Upper lobe of left lung (tissue), 6 donors: ENCODE measurements around the gene JAKMIP2. TPM values are rescaled to one million over a fixed set of nuclear protein-coding genes. Genes with fewer than 3 reads are reported as not detected.
"Not testable (repeated sequence)": the region's sequence is repeated elsewhere in the genome, so short reads cannot be mapped to it uniquely, and the experiment has no call there.

Experiments
- ATAC-seq, 2 donors: fragments of 200-7000 bp; cut with Tn5 transposase; one replicate each; pipeline ENCODE4 v1.9.1; 2022; ENCODE audit warnings: mild to moderate bottlenecking in 2 of 2, moderate library complexity in 2 of 2; ENCODE audit not compliant: low FRiP score in 2 of 2
- DNase-seq, 2 donors: peaks; one replicate each; pipeline ENCODE4 v3.0.0-alpha.2; 2019 to 2020
- H3K27ac ChIP-seq, 4 donors: fragments of 200-600 bp; sonication (generic); one replicate each; pipeline ENCODE4 v1.5.1; 2016 to 2019
- H3K27me3 ChIP-seq, 4 donors: fragments of 200-600 bp; sonication (generic); one replicate each; pipeline ENCODE4 v1.5.1; 2017 to 2019
- H3K36me3 ChIP-seq, 4 donors: fragments of 200-600 bp; sonication (generic); one replicate each; pipeline ENCODE4 v1.5.1; 2016 to 2019
- H3K4me1 ChIP-seq, 4 donors: fragments of 200-600 bp; sonication (generic); one replicate each; pipeline ENCODE4 v1.5.1; 2018 to 2019
- H3K4me3 ChIP-seq, 4 donors: fragments of 200-600 bp; sonication (generic); one replicate each; pipeline ENCODE4 v1.5.1; 2017 to 2019; ENCODE audit warnings: mild to moderate bottlenecking in 2 of 4, moderate library complexity in 1 of 4
- H3K9me3 ChIP-seq, 4 donors: fragments of 200-600 bp; sonication (generic); one replicate each; pipeline ENCODE4 v1.5.1; 2018 to 2019
- EP300 ChIP-seq, 4 donors: sonication (generic); formaldehyde crosslinking; IDR thresholded peaks; one replicate each; pipeline ENCODE4 v1.5.1; 2017; ENCODE audit warnings: antibody characterized with exemption in 4 of 4, control low read depth in 2 of 4
- POLR2A ChIP-seq, 4 donors: fragments of 450-650 bp; IDR thresholded peaks; one replicate each; pipeline ENCODE4 v1.5.1; 2016 to 2017; ENCODE audit warnings: antibody characterized with exemption in 4 of 4, mild to moderate bottlenecking in 2 of 4
- POLR2AphosphoS5 ChIP-seq, 2 donors: sonication (generic); formaldehyde crosslinking; IDR thresholded peaks; one replicate each; pipeline ENCODE4 v1.5.1; 2017; ENCODE audit warnings: antibody characterized with exemption in 2 of 2
- WGBS, 2 donors: methylation state at CpG; one replicate each; pipeline ENCODE4 v1.1.5; 2017 to 2018; 5-methylcytosine and 5-hydroxymethylcytosine counted together
- total RNA-seq, 6 donors: library from RNA; depleted of rRNA in 4 of 6; stranded (reverse); fragments of >200 nt in 4 of 6; gene quantifications; one replicate each; pipeline versions ENCODE4 v1.1.0 to v1.2.1, GENCODE V29; 2016 to 2021
- TF ChIP-seq, protein P1 (sequence below), 6 experiments: fragments of 450-650 bp in 4 of 6; fragments of 200-600 bp in 2 of 6; sonication (generic) in 2 of 6; IDR thresholded peaks; one replicate each; pipeline ENCODE4 v1.5.1; 2016 to 2019; ENCODE audit warnings: antibody characterized with exemption in 6 of 6
- donor health status: DM: no; HTN: no; CAD: no; lungs with moderate emphysema.
- donor health status: DM: no; HTN: yes; CAD: no; lungs with severe emphysema.

The JAKMIP2 gene
- total RNA-seq, 6 donors from 2014 or later = 0.91 to 8.4 (median 6.0) TPM

DNA sequence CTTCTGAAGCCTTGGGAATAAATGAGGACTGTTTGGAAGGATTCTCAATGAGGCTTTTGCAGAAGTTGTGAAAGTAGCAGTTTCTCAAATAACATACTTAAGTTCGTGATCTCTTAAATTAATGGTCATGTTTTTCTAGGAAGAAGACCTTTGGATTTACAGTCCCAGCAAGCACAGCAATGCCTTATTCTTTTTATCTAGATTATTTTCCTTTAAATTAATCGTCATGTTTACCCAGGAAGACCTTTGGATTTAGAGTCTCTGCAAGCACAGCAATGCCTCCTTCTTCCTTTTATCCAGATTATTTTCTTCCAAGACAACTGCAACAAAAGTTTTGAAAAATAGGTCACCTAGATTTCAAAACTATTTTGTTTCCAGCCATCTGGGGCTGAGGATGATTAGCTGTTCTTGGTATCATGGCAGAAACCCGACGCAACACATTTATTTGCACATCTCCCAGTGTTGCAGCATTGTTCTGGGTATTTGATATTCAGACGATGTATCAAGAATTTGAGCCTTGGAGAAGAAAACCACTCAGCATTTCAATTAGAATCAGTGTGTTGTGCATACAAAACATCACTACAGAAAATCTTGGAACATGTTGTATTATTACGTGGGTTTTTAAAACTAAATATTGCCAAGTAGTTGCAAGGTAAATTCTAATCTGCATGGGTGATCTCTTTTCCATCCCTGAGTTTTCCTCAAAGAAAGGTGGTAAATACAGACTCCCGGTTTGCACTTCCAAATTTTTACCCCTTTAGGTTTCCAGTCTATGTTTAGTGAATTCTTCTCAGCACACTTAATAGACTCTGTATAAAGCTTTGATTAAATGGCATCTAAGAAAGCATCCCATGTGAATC, 50.9 kb downstream of the JAKMIP2 start:
- Histone ChIP-seq H3K27ac (no peak overlapping the region), H3K36me3 (no peaks in the 10 kb centered on the region), H3K4me3 (no peak overlapping the region), H3K9me3 (no peaks in the 10 kb centered on the region), H3K4me1 (no peaks in the 10 kb centered on the region), H3K27me3 (no peaks in the 10 kb centered on the region)
- 74 to 78% methylated on average over 7 of the region's 7 CpGs for WGBS, 2 donors
- no peak for ATAC-seq
- no peak for TF ChIP-seq POLR2AphosphoS5 (IDR thresholded peaks at IDR 0.05)
- TF ChIP-seq POLR2A (IDR thresholded peaks at IDR 0.05) = no peak
- no peak for TF ChIP-seq EP300 (IDR thresholded peaks at IDR 0.05)
- TF ChIP-seq, protein P1, sequence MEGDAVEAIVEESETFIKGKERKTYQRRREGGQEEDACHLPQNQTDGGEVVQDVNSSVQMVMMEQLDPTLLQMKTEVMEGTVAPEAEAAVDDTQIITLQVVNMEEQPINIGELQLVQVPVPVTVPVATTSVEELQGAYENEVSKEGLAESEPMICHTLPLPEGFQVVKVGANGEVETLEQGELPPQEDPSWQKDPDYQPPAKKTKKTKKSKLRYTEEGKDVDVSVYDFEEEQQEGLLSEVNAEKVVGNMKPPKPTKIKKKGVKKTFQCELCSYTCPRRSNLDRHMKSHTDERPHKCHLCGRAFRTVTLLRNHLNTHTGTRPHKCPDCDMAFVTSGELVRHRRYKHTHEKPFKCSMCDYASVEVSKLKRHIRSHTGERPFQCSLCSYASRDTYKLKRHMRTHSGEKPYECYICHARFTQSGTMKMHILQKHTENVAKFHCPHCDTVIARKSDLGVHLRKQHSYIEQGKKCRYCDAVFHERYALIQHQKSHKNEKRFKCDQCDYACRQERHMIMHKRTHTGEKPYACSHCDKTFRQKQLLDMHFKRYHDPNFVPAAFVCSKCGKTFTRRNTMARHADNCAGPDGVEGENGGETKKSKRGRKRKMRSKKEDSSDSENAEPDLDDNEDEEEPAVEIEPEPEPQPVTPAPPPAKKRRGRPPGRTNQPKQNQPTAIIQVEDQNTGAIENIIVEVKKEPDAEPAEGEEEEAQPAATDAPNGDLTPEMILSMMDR (IDR thresholded peaks at IDR 0.05) = no peak
- no peak for DNase-seq

- Histone ChIP-seq H3K4me1 (no peaks in the 10 kb centered on the region), H3K27me3 (no peaks in the 10 kb centered on the region), H3K9me3 (no peaks in the 10 kb centered on the region), H3K27ac (no peak overlapping the region), H3K4me3 (no peak overlapping the region), H3K36me3 (no peaks in the 10 kb centered on the region)
- TF ChIP-seq POLR2A (IDR thresholded peaks at IDR 0.05) (no peak), EP300 (IDR thresholded peaks at IDR 0.05) (no peak), POLR2AphosphoS5 (IDR thresholded peaks at IDR 0.05) (no peak)
- TF ChIP-seq, protein P1 (IDR thresholded peaks at IDR 0.05) = no peak
- ATAC-seq (no peak), DNase-seq (no peak)
- whole genome bisulfite sequencing, 2 donors = 77 to 86% methylated on average over 1 of the region's 1 CpG
Measured at GRCh38 chr5:147727200-147727599, 55.3 kb downstream of the JAKMIP2 start.

DNA sequence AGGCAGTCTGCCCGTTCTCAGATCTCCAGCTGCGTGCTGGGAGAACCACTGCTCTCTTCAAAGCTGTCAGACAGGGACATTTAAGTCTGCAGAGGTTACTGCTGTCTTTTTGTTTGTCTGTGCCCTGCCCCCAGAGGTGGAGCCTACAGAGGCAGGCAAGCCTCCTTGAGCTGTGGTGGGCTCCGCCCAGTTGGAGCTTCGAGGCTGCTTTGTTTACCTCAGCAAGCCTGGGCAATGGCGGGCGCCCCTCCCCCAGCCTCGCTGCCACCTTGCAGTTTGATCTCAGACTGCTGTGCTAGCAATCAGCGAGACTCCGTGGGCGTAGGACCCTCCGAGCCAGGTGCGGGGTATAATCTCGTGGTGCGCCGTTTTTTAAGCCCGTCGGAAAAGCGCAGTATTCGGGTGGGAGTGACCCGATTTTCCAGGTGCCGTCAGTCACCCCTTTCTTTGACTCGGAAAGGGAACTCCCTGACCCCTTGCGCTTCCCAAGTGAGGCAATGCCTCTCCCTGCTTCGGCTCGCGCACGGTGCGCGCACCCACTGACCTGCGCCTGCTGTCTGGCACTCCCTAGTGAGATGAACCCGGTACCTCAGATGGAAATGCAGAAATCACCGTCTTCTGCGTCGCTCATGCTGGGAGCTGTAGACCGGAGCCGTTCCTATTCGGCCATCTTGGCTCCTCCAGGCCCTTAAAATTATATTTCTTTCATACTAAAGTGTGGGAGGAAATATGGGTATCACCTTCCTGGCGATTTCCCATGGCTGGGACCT, 61.2 kb downstream of the JAKMIP2 start:
- not testable (repeated sequence) for H3K4me3 ChIP-seq, H3K9me3 ChIP-seq, H3K27me3 ChIP-seq, ATAC-seq, H3K36me3 ChIP-seq, H3K4me1 ChIP-seq, H3K27ac ChIP-seq
- WGBS, 2 donors = 90 to 91% methylated on average over 23 to 36 of the region's 38 CpGs
- peak in 1 of 2 donors; percentile 32 for DNase-seq

- Histone ChIP-seq H3K9me3 (no peaks in the 10 kb centered on the region), H3K4me1 (no peaks in the 10 kb centered on the region)
- 87 to 89% methylated on average over 5 of the region's 5 CpGs for WGBS, 2 donors
Measured at GRCh38 chr5:147713550-147714295, 68.8 kb downstream of the JAKMIP2 start.

More at GRCh38 chr5:147713550-147714295, 68.8 kb downstream of the JAKMIP2 start:
- DNase-seq (no peak), ATAC-seq (no peak)
- TF ChIP-seq, protein P1 (IDR thresholded peaks at IDR 0.05) = no peak
- TF ChIP-seq POLR2AphosphoS5 (IDR thresholded peaks at IDR 0.05) = no peak
- no peak for TF ChIP-seq EP300 (IDR thresholded peaks at IDR 0.05)
- no peak for TF ChIP-seq POLR2A (IDR thresholded peaks at IDR 0.05)
- H3K27me3 ChIP-seq = no peaks in the 10 kb centered on the region
- H3K27ac ChIP-seq = no peak overlapping the region
- H3K36me3 ChIP-seq = no peaks in the 10 kb centered on the region
- H3K4me3 ChIP-seq = no peak overlapping the region
